ENCODE measurements around the gene LPXN.

DNA sequence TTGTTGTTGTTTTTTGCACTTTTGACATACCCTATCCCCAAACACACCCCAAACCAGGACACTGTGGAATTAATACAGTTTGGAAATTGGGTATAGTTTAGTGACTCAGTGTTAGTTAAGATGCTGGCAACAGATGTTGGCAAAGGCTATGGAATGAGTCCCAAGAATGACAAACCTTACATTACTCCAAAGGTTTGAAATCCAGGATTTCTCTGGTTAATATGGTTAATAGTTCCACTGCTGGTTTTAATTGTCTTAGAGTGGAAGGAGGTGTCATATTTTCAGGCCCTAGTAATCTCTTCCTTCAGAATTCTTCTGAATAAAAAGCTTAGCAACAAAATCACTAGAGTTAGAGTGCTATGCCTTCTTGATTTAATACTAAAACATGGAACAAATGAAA is 775 bp downstream of the LPXN start:
- TF ChIP-seq, protein P1, sequence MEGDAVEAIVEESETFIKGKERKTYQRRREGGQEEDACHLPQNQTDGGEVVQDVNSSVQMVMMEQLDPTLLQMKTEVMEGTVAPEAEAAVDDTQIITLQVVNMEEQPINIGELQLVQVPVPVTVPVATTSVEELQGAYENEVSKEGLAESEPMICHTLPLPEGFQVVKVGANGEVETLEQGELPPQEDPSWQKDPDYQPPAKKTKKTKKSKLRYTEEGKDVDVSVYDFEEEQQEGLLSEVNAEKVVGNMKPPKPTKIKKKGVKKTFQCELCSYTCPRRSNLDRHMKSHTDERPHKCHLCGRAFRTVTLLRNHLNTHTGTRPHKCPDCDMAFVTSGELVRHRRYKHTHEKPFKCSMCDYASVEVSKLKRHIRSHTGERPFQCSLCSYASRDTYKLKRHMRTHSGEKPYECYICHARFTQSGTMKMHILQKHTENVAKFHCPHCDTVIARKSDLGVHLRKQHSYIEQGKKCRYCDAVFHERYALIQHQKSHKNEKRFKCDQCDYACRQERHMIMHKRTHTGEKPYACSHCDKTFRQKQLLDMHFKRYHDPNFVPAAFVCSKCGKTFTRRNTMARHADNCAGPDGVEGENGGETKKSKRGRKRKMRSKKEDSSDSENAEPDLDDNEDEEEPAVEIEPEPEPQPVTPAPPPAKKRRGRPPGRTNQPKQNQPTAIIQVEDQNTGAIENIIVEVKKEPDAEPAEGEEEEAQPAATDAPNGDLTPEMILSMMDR (IDR thresholded peaks at IDR 0.05): no peak
- TF ChIP-seq POLR2AphosphoS5 (IDR thresholded peaks at IDR 0.05): no peak

All from gastroesophageal sphincter (tissue), 3 donors.